Upper lobe of right lung (tissue), 1 donor: Measurements from ENCODE around the gene ARMC7. TPM values are rescaled to one million over a fixed set of nuclear protein-coding genes. Genes with fewer than 3 reads are reported as not detected.

Experiments used
- ATAC-seq: fragments of 200-7000 bp; cut with Tn5 transposase; one replicate; pipeline ENCODE4 v1.9.1; 2020; ENCODE audit warnings: mild to moderate bottlenecking, moderate library complexity
- DNase-seq: peaks from one replicate; pipeline ENCODE4 v3.0.0-alpha.2; 2020
- H3K27ac ChIP-seq: fragments of 200-600 bp; one replicate; pipeline ENCODE4 v1.8.0; 2022
- H3K27me3 ChIP-seq: fragments of 200-600 bp; one replicate; pipeline ENCODE4 v1.8.0; 2022; ENCODE audit warnings: mild to moderate bottlenecking
- H3K36me3 ChIP-seq: fragments of 200-600 bp; one replicate; pipeline ENCODE4 v1.8.0; 2022
- H3K4me1 ChIP-seq: fragments of 200-600 bp; one replicate; pipeline ENCODE4 v1.8.0; 2022
- H3K4me3 ChIP-seq: fragments of 200-600 bp; one replicate; pipeline ENCODE4 v1.8.0; 2022; ENCODE audit warnings: mild to moderate bottlenecking
- H3K9me3 ChIP-seq: fragments of 200-600 bp; one replicate; pipeline ENCODE4 v1.8.0; 2022
- intact Hi-C: fragments of 100-400 bp; cut with DNase I; formaldehyde crosslinking; loops from one replicate; pipeline ENCODE4 v1.11.0; 2022
- total RNA-seq: library from RNA; stranded (reverse); fragmentation: NEBNext Ultra II Directional; extraction: Animal tissue kit (Norgen Biotek cat#: 25700); gene quantifications from one replicate; pipeline ENCODE4 v1.2.1, GENCODE V29; 2021
- TF ChIP-seq, protein P1 (sequence below): fragments of 200-600 bp; IDR thresholded peaks from one replicate; pipeline ENCODE4 v1.8.0; 2022; ENCODE audit warnings: antibody characterized with exemption
- donor health status: DM: no; HTN: yes; CAD: no; lungs with severe emphysema.

The ARMC7 gene
- total RNA-seq, 1 donor from 2014 or later = 18.0 TPM

GRCh38 chr17:75063626-75064025 is 46.1 kb upstream of the ARMC7 start:
- peaks cover 38% of the 10 kb centered on the region for H3K36me3 ChIP-seq
- TF ChIP-seq, protein P1, sequence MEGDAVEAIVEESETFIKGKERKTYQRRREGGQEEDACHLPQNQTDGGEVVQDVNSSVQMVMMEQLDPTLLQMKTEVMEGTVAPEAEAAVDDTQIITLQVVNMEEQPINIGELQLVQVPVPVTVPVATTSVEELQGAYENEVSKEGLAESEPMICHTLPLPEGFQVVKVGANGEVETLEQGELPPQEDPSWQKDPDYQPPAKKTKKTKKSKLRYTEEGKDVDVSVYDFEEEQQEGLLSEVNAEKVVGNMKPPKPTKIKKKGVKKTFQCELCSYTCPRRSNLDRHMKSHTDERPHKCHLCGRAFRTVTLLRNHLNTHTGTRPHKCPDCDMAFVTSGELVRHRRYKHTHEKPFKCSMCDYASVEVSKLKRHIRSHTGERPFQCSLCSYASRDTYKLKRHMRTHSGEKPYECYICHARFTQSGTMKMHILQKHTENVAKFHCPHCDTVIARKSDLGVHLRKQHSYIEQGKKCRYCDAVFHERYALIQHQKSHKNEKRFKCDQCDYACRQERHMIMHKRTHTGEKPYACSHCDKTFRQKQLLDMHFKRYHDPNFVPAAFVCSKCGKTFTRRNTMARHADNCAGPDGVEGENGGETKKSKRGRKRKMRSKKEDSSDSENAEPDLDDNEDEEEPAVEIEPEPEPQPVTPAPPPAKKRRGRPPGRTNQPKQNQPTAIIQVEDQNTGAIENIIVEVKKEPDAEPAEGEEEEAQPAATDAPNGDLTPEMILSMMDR = no peak
- H3K4me1 ChIP-seq = peaks cover 11% of the 10 kb centered on the region
- no peak overlapping the region for H3K4me3 ChIP-seq
- H3K27me3 ChIP-seq = no peaks in the 10 kb centered on the region
- intact Hi-C loops = loop anchor here (10.0 kb wide), 1 partner anchor 111 kb away; no protein-coding TSS in a partner anchor
- no peaks in the 10 kb centered on the region for H3K9me3 ChIP-seq
- H3K27ac ChIP-seq = no peak overlapping the region
- no peak for DNase-seq
- no peak for ATAC-seq

DNA sequence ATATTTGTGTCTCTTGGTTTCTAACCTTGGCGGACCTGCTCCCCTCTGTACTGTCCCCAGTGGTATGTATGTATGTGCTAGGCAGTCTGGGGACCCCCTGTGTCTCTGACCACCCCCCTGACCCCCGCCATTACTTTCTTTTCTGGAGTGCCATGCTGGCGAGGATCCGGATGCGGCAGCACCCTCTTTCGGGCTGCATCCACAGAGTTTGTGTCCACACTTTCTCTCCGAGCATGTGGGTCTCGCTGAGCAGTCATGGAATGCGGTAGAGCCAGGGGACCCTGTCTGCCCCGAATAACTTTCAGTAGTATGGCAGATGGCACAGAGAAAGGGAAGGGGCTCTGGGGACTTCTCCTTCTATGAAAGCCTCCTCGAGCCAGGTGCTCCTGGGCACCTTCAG is 45.7 kb upstream of the ARMC7 start:
- H3K4me3 ChIP-seq = no peak overlapping the region
- peaks cover 11% of the 10 kb centered on the region for H3K4me1 ChIP-seq
- H3K9me3 ChIP-seq = no peaks in the 10 kb centered on the region
- no peaks in the 10 kb centered on the region for H3K27me3 ChIP-seq
- ATAC-seq (no peak), DNase-seq (no peak)
- peaks cover 38% of the 10 kb centered on the region for H3K36me3 ChIP-seq
- H3K27ac ChIP-seq = no peak overlapping the region
- intact Hi-C loops = loop anchor here (10.0 kb wide), 1 partner anchor 111 kb away; no protein-coding TSS in a partner anchor
- TF ChIP-seq, protein P1 = no peak

GRCh38 chr17:75064460-75064859 is 45.3 kb upstream of the ARMC7 start:
- Histone ChIP-seq H3K36me3 (peaks cover 38% of the 10 kb centered on the region), H3K27ac (no peak overlapping the region), H3K27me3 (no peaks in the 10 kb centered on the region), H3K4me1 (peaks cover 10% of the 10 kb centered on the region), H3K4me3 (no peak overlapping the region), H3K9me3 (no peaks in the 10 kb centered on the region)
- DNase-seq (no peak), ATAC-seq (no peak)
- TF ChIP-seq, protein P1 = no peak
- intact Hi-C loops = loop anchor here (10.0 kb wide), 1 partner anchor 110 kb away; no protein-coding TSS in a partner anchor

- TF ChIP-seq, protein P1 = no peak
- intact Hi-C loops = loop anchor here (10.0 kb wide), 1 partner anchor 110 kb away; no protein-coding TSS in a partner anchor
- no peaks in the 10 kb centered on the region for H3K9me3 ChIP-seq
- no peak for ATAC-seq
- DNase-seq = no peak
- H3K27me3 ChIP-seq = no peaks in the 10 kb centered on the region
- peaks cover 38% of the 10 kb centered on the region for H3K36me3 ChIP-seq
- H3K4me1 ChIP-seq = peaks cover 6% of the 10 kb centered on the region
- H3K4me3 ChIP-seq = no peak overlapping the region
- H3K27ac ChIP-seq = no peak overlapping the region
Measured at GRCh38 chr17:75064867-75065561, 44.8 kb upstream of the ARMC7 start.

DNA sequence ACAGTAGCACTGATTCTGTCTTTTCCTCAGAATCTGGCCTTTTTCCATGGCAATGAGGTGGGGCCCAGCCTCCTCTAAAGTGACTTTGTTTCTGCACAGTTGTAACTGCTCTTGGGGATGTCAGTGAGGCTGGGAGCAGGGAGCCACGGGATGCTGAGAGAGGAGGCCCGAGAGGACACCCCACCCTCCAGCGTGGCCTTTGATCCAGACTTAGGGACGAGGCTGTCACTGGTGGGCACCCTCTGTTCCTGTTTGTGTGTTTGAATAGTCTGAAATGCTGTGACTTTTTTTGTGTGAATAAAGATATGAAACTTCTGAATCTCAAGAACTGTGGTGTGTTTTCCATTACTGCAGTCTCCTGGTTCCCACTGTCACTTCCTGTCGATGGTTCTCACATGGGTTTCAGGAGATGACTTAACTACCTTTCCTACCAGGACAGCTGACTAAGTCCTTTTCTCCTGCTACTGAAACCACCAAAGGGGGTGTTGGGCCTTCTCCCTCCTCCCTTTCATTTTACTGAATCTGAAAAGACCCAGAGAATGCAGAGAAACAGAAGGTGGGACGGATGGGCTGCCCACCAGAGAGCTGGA is 44.1 kb upstream of the ARMC7 start:
- H3K27me3 ChIP-seq = no peaks in the 10 kb centered on the region
- H3K9me3 ChIP-seq = no peaks in the 10 kb centered on the region
- TF ChIP-seq, protein P1 = no peak
- no peak overlapping the region for H3K4me3 ChIP-seq
- no peak overlapping the region for H3K27ac ChIP-seq
- peaks cover 1% of the 10 kb centered on the region for H3K4me1 ChIP-seq
- ATAC-seq (no peak), DNase-seq (no peak)
- intact Hi-C loops = loop anchor here (10.0 kb wide), 1 partner anchor 109 kb away; no protein-coding TSS in a partner anchor
- peaks cover 36% of the 10 kb centered on the region for H3K36me3 ChIP-seq
